Measurements from ENCODE around the gene SCO2.

Gene SCO2

DNA sequence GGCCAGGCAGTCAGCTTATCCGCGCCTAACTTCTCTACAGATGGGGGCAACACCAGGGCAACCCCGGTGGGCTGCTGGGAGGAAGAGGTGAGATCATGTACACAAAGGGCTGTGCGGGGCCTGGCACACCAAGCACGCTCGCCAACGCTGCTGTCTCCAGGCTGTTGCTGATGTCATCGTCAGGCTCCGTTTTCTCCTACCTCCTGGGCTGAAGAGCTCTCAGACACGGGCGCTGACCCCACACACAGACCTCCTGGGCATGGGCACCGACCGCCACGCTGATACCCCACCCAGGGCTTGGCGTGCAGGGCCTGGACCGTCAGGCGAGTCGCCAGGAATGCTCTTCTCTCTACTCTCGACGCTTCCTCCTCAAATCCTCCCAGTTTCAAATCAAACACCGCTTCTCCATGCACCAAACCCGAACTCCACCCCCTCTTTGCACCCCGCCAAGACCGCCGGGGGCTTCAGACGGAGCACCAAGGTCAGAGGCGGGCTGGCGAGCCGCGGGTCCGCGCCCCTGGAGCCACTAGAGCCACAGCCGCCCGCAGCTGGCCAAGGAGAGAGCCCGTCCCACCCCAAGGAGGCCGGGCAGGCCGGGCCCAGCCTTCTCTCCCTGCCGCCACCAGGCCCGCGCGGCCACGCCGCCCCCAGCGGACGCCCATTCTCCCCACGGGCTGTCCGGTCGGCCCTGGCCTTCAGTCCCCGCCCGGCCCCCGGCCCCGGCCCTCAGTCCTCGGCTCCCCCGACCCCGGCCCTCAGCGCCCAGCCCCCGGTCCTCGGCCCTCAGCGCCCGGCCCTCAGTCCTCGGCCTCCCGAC, 51.3 kb downstream of the SCO2 start:
- DNase-seq: peak; percentile 49
